Mesodermal cell (in vitro differentiated cells): ENCODE results near the gene PEX5.

Experiments used
- H3K27ac ChIP-seq: 2 replicates; pipeline ENCODE4 v1.7.0; 2013; ENCODE audit warnings: mild to moderate bottlenecking, low read depth, low read length, moderate library complexity; ENCODE audit not compliant: severe bottlenecking
- H3K36me3 ChIP-seq: 2 replicates; pipeline ENCODE4 v1.7.1; 2013; ENCODE audit warnings: mild to moderate bottlenecking, low read length, moderate library complexity; ENCODE audit not compliant: control insufficient read depth, insufficient read depth
- H3K4me1 ChIP-seq: one replicate; pipeline ENCODE4 v1.7.1; 2013; ENCODE audit warnings: mild to moderate bottlenecking, low read length; ENCODE audit not compliant: insufficient read depth, control insufficient read depth, poor library complexity, severe bottlenecking
- H3K4me3 ChIP-seq: 2 replicates; pipeline ENCODE4 v1.7.0; 2013; ENCODE audit warnings: low read length, control low read depth, mild to moderate bottlenecking; ENCODE audit not compliant: insufficient read depth, poor library complexity, severe bottlenecking; ENCODE audit errors: extremely low read depth
- H3K9me3 ChIP-seq: 2 replicates; pipeline ENCODE4 v1.7.1; 2013; ENCODE audit warnings: mild to moderate bottlenecking, low read length, moderate library complexity; ENCODE audit not compliant: control insufficient read depth
- WGBS, 2 experiments: methylation state at CpG; one replicate each; pipeline ENCODE4 v1.1.5; 2013; ENCODE audit warnings: missing lambda C conversion rate in 2 of 2; ENCODE audit not compliant: insufficient coverage in 2 of 2; 5-methylcytosine and 5-hydroxymethylcytosine counted together

The PEX5 gene

DNA sequence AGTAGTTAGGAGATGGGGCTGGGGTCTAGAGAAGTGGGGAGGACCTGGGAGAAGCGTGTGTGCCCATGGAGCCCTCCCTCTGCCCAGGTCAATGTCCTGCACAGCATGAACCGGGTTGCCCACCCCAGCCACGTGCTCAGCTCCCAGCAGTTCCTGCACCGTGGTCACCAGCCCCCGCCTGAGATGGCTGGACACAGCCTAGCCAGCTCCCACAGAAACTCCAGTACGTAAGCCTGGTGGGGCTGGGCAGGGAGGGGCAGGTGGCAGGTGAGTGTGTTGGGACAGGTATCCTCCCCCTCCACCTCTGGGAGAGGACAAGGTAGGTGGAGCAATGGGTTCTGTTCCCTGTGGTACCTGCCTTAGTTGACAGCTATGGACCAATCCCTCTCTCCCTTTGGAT is 38.6 kb upstream of the PEX5 start:
- 88 to 100% methylated on average over 1 to 4 of the region's 6 CpGs for WGBS, 2 experiments
- peaks cover 6% of the 10 kb centered on the region for H3K36me3 ChIP-seq
- H3K4me3 ChIP-seq: no peak overlapping the region
- H3K27ac ChIP-seq: no peak overlapping the region
- no peaks in the 10 kb centered on the region for H3K9me3 ChIP-seq
- H3K4me1 ChIP-seq: peaks cover 14% of the 10 kb centered on the region

DNA sequence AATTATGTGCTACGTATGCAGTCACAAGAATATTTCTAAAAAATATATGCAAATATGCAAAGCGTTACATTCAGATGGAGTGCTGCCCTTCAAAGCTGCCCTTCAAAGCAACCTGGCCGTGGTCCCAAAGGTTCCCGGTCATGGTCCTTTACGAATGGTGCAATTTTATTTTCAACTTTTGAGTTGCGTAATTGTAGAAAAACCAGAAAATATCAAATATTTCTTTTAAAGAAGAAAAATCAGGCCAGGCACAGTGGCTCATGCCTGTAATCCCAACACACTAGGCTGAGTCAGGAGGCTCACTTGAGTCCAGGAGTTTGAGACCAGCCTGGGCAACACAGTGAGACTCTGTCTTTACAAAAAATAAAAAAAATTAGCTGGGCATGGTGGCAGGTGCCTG is 38.0 kb upstream of the PEX5 start:
- peaks cover 10% of the 10 kb centered on the region for H3K4me1 ChIP-seq
- no peak overlapping the region for H3K27ac ChIP-seq
- 100% methylated on average over 3 of the region's 6 CpGs; no CpG with 5 or more reads in 1 of the 2 experiments for WGBS, 2 experiments
- H3K4me3 ChIP-seq: no peak overlapping the region
- no peaks in the 10 kb centered on the region for H3K9me3 ChIP-seq
- peaks cover 6% of the 10 kb centered on the region for H3K36me3 ChIP-seq

- Histone ChIP-seq H3K4me3 (no peak overlapping the region), H3K36me3 (peaks cover 6% of the 10 kb centered on the region), H3K27ac (no peak overlapping the region), H3K9me3 (no peaks in the 10 kb centered on the region), H3K4me1 (peaks cover 7% of the 10 kb centered on the region)
- 75 to 80% methylated on average over 2 of the region's 4 CpGs for WGBS, 2 experiments
Observed at GRCh38 chr12:7152818-7153217, 36.7 kb upstream of the PEX5 start.

DNA sequence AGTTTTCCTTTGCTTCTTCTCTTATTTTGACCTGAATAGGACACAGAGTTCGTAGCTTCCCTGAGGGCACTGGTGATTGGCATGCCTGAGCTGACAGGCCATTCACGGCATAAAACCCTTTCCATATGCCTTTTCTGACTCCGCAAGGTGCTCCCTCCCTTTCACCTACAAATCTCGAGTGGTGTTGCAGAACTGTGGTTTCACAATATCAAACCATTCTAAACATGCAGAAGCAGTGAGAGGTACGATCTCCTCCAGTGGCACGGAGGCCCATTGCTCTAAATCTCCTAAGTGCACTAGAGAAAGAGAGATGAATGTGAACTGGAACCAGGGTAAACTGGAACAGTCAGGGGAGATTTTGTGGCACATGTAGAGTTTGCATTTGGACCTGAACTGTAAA is 35.4 kb upstream of the PEX5 start:
- H3K4me1 ChIP-seq: peaks cover 7% of the 10 kb centered on the region
- no peak overlapping the region for H3K4me3 ChIP-seq
- H3K9me3 ChIP-seq: no peaks in the 10 kb centered on the region
- WGBS, 2 experiments: 89 to 96% methylated on average over 6 of the region's 6 CpGs
- no peak overlapping the region for H3K27ac ChIP-seq
- H3K36me3 ChIP-seq: peaks cover 4% of the 10 kb centered on the region

GRCh38 chr12:7154901-7155470 is 34.5 kb upstream of the PEX5 start:
- H3K36me3 ChIP-seq: no peaks in the 10 kb centered on the region
- H3K4me3 ChIP-seq: no peak overlapping the region
- WGBS, 2 experiments: 94 to 95% methylated on average over 10 to 12 of the region's 12 CpGs
- no peaks in the 10 kb centered on the region for H3K9me3 ChIP-seq
- H3K27ac ChIP-seq: no peak overlapping the region
- H3K4me1 ChIP-seq: peaks cover 7% of the 10 kb centered on the region

GRCh38 chr12:7155471-7156034 is 33.9 kb upstream of the PEX5 start:
- 93% methylated on average over 7 to 8 of the region's 8 CpGs for WGBS, 2 experiments
- no peak overlapping the region for H3K4me3 ChIP-seq
- no peaks in the 10 kb centered on the region for H3K36me3 ChIP-seq
- H3K27ac ChIP-seq: no peak overlapping the region
- peaks cover 7% of the 10 kb centered on the region for H3K4me1 ChIP-seq
- no peaks in the 10 kb centered on the region for H3K9me3 ChIP-seq

GRCh38 chr12:7156259-7157197 is 33.0 kb upstream of the PEX5 start:
- no peak overlapping the region for H3K27ac ChIP-seq
- H3K4me3 ChIP-seq: no peak overlapping the region
- H3K4me1 ChIP-seq: peaks cover 7% of the 10 kb centered on the region
- H3K36me3 ChIP-seq: no peaks in the 10 kb centered on the region
- 92 to 95% methylated on average over 16 to 23 of the region's 24 CpGs for WGBS, 2 experiments
- no peaks in the 10 kb centered on the region for H3K9me3 ChIP-seq

GRCh38 chr12:7157391-7157790 is 32.1 kb upstream of the PEX5 start:
- no peak overlapping the region for H3K27ac ChIP-seq
- no peaks in the 10 kb centered on the region for H3K36me3 ChIP-seq
- no peak overlapping the region for H3K4me3 ChIP-seq
- WGBS, 2 experiments: 94 to 95% methylated on average over 14 to 17 of the region's 17 CpGs
- peaks cover 7% of the 10 kb centered on the region for H3K4me1 ChIP-seq
- no peaks in the 10 kb centered on the region for H3K9me3 ChIP-seq

GRCh38 chr12:7158781-7159609 is 30.5 kb upstream of the PEX5 start:
- H3K27ac ChIP-seq: no peak overlapping the region
- 90 to 100% methylated on average over 4 to 5 of the region's 10 CpGs for WGBS, 2 experiments
- no peaks in the 10 kb centered on the region for H3K36me3 ChIP-seq
- no peaks in the 10 kb centered on the region for H3K9me3 ChIP-seq
- peaks cover 7% of the 10 kb centered on the region for H3K4me1 ChIP-seq
- H3K4me3 ChIP-seq: no peak overlapping the region

DNA sequence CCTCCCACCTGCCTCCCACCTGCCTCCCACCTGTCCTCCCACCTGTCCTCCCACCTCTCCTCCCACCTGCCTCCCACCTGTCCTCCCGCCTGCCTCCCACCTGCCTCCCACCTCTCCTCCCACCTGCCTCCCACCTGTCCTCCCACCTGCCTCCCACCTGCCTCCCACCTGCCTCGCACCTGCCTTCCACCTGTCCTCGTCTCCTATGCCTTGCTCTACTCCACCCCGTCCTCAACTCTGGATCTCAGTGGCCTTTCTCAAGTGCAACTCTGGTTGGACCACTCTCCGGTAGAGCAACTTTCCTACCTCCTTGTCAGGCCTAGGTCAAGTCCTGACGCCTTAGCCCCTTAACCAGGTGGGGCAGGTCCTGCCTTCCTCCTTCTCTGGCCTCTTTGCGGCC is 29.3 kb upstream of the PEX5 start:
- H3K4me3 ChIP-seq: no peak overlapping the region

More for the DNA sequence above, 29.3 kb upstream of the PEX5 start:
- 79 to 80% methylated on average over 5 to 6 of the region's 7 CpGs for WGBS, 2 experiments
- Histone ChIP-seq H3K4me1 (peaks cover 3% of the 10 kb centered on the region), H3K36me3 (no peaks in the 10 kb centered on the region), H3K9me3 (peaks cover 3% of the 10 kb centered on the region), H3K27ac (no peak overlapping the region)
